Bronchial epithelial cell (primary cell): ENCODE measurements around the gene FGF3. TPM values are rescaled to one million over a fixed set of nuclear protein-coding genes. Genes with fewer than 3 reads are reported as not detected.

ENCODE experiments used
- DNase-seq: peaks from one replicate; pipeline ENCODE4 v3.0.0-alpha.2; 2010; ENCODE audit warnings: low read depth
- FAIRE-seq: peaks from 2 replicates; lab custom pipeline; 2011; peaks lifted over from hg19 to GRCh38; lab: Jason Lieb, UNC
- H3K27me3 ChIP-seq: 2 replicates; pipeline ENCODE4 v1.5.1; 2011; ENCODE audit warnings: low read length; ENCODE audit not compliant: control insufficient read depth, insufficient read depth
- H3K36me3 ChIP-seq: 2 replicates; pipeline ENCODE4 v1.5.1; 2011; ENCODE audit warnings: low read length; ENCODE audit not compliant: control insufficient read depth, insufficient read depth
- H3K4me3 ChIP-seq: 2 replicates; pipeline ENCODE4 v1.5.1; 2011; ENCODE audit warnings: mild to moderate bottlenecking, low read depth, low read length, control low read depth
- total RNA-seq: library from RNA; depleted of rRNA; stranded (reverse); fragments of >200 nt; gene quantifications from 2 replicates; pipeline ENCODE4 v1.2.1, GENCODE V29; 2014
- TF ChIP-seq, protein P1 (sequence below): IDR thresholded peaks from 2 replicates; pipeline ENCODE4 v1.5.1; 2011; ENCODE audit warnings: mild to moderate bottlenecking, moderate library complexity, low read length, control low read depth, inconsistent platforms; ENCODE audit not compliant: insufficient read depth, severe bottlenecking

FGF3 gene
- total RNA-seq, 1 donor from 2014 or later = not detected

DNA sequence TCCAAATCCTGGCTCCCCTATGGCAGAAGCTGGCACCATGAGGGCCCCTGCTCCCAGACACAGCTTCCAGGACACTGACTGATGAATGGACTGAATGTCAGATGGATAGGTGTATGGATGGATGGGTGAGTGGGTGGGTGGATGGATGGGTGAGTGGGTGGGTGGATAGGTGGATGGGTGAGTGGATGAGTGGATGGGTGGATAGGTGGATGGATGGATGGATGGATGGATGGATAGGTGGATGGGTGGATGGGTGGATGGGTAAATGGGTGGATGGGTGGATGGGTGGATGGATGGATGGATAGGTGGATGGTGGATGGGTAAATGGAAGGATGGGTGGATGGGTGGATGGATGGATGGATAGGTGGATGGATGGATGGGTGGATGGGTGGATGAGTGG is 4.3 kb downstream of the FGF3 start:
- TF ChIP-seq, protein P1, sequence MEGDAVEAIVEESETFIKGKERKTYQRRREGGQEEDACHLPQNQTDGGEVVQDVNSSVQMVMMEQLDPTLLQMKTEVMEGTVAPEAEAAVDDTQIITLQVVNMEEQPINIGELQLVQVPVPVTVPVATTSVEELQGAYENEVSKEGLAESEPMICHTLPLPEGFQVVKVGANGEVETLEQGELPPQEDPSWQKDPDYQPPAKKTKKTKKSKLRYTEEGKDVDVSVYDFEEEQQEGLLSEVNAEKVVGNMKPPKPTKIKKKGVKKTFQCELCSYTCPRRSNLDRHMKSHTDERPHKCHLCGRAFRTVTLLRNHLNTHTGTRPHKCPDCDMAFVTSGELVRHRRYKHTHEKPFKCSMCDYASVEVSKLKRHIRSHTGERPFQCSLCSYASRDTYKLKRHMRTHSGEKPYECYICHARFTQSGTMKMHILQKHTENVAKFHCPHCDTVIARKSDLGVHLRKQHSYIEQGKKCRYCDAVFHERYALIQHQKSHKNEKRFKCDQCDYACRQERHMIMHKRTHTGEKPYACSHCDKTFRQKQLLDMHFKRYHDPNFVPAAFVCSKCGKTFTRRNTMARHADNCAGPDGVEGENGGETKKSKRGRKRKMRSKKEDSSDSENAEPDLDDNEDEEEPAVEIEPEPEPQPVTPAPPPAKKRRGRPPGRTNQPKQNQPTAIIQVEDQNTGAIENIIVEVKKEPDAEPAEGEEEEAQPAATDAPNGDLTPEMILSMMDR = no peak
- Histone ChIP-seq H3K27me3 (peaks cover 16% of the 10 kb centered on the region), H3K4me3 (no peak overlapping the region), H3K36me3 (no peaks in the 10 kb centered on the region)
- FAIRE-seq (peak; percentile 64), DNase-seq (no peak)

DNA sequence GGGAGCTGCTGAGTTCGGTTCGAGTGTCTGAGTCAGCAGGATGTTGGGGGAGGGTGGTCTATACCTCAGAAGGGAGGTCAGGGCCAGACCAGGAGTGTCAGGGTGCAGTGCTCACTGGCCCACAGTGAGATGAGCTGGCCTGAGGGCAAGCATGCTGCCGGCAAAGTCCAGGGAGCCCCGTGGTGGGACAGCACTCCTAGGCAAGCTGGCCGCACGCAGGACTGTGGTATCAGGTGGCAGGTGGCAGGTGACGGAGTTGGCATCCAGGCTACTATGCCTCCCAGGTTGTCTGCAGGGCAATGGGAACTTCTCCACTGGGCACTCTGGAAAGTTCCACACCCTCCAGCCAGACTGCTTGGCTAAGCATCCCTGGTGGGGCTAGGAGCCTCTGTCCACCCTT is 4.8 kb downstream of the FGF3 start:
- FAIRE-seq = no peak
- DNase-seq = no peak
- H3K27me3 ChIP-seq = peaks cover 17% of the 10 kb centered on the region

DNA sequence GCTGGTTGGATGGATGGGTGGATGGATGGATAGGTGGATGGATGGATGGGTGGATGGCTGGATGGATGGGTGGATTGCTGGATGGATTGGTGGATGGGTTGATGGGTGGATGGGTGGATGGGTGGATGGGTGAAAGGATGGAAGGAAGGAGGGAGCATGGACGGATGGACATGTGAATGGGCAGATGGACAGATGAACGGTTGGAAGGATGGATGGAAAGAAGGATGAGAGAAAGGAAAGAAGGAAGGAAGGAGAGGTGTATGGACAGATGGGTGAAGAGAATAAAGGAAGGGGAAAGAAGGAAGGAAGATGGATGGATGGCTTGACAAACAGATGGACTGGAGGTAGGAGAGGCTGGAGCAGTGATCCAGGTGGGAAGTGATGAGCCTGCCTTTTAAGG is 5.4 kb downstream of the FGF3 start:
- TF ChIP-seq, protein P1 = no peak
- Histone ChIP-seq H3K4me3 (no peak overlapping the region), H3K36me3 (no peaks in the 10 kb centered on the region), H3K27me3 (peaks cover 22% of the 10 kb centered on the region)
- FAIRE-seq = no peak
- no peak for DNase-seq

More for the DNA sequence above, 4.8 kb downstream of the FGF3 start:
- Histone ChIP-seq H3K36me3 (no peaks in the 10 kb centered on the region), H3K4me3 (no peak overlapping the region)
- TF ChIP-seq, protein P1 = no peak

DNA sequence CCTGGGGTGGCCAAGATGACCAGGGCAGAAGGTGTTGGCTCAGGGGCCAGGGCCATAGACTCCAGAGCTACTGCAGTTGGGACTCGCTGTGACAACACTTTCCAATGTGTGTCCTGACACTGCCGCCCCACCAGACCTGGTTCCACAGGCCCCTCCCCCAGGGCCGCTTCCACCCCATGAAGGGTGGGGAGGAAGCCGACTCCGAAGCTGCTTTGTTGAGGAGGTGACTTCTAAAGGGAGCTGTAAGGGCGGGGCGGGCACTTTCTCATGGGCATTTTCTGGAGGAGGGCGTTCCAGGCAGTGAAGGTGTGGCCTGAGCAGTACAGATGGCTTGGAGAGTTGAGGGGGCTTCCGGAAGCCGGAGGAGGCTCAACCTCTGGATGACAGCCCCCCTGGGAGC is 6.3 kb downstream of the FGF3 start:
- no peak for FAIRE-seq
- no peak overlapping the region for H3K4me3 ChIP-seq
- H3K36me3 ChIP-seq = no peaks in the 10 kb centered on the region
- TF ChIP-seq, protein P1 = no peak
- DNase-seq = no peak
- H3K27me3 ChIP-seq = peaks cover 24% of the 10 kb centered on the region

DNA sequence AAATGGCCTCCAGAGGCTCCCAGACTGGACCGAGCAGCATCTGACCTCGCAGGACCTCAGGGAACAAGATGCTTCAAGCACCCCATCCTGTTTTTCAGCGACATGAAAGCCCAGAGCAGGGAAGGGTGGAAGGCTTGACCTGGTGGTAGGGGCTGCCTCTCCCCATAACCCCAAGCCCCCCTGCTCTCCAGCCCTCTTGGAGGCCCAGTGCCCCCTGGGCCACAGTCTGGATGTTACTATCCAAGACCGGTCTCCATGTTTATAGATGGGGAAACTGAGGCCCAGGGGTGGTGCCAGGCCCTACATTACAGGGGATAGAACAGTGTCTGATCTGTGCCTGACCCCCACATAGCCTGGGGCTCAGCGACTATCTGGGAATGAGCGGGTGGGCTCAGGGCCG is 7.0 kb downstream of the FGF3 start:
- FAIRE-seq = no peak
- H3K27me3 ChIP-seq = peaks cover 19% of the 10 kb centered on the region

DNA sequence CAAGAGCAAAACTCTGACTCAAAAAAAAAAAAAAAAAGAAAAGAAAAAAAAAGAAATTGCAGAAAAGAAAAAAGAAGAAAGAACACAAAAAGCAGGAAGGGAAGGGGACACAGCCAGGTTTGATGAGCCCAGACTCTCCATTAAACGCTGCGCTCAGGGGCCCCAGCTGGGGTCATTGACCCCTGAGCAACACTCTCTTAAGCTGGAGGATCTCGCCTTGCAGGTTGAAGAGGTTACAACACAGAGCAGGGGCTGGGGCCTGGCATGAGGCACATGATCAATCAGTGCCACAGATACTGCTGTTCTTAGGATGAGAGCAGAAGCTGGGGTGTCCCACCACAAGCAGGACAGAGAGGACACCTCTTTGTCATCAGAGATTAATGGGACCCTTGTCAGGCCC is 7.8 kb downstream of the FGF3 start:
- FAIRE-seq = no peak
- H3K36me3 ChIP-seq = no peaks in the 10 kb centered on the region
- DNase-seq = no peak
- H3K4me3 ChIP-seq = no peak overlapping the region
- TF ChIP-seq, protein P1 = no peak
- peaks cover 12% of the 10 kb centered on the region for H3K27me3 ChIP-seq

More for the DNA sequence above, 7.0 kb downstream of the FGF3 start:
- Histone ChIP-seq H3K4me3 (no peak overlapping the region), H3K36me3 (no peaks in the 10 kb centered on the region)
- TF ChIP-seq, protein P1 = no peak
- DNase-seq = no peak
